GM19463 (cell line): ENCODE results near the gene ZMIZ1.
A peak's percentile ranks its signal among the peaks of the same experiment; 100 is the strongest.

Experiments
- ATAC-seq: cut with Tn5 transposase; IDR thresholded peaks from one replicate; pipeline ENCODE4 v1.9.1; 2021; ENCODE audit warnings: mild to moderate bottlenecking, moderate library complexity; ENCODE audit not compliant: unreplicated experiment

The ZMIZ1 gene

DNA sequence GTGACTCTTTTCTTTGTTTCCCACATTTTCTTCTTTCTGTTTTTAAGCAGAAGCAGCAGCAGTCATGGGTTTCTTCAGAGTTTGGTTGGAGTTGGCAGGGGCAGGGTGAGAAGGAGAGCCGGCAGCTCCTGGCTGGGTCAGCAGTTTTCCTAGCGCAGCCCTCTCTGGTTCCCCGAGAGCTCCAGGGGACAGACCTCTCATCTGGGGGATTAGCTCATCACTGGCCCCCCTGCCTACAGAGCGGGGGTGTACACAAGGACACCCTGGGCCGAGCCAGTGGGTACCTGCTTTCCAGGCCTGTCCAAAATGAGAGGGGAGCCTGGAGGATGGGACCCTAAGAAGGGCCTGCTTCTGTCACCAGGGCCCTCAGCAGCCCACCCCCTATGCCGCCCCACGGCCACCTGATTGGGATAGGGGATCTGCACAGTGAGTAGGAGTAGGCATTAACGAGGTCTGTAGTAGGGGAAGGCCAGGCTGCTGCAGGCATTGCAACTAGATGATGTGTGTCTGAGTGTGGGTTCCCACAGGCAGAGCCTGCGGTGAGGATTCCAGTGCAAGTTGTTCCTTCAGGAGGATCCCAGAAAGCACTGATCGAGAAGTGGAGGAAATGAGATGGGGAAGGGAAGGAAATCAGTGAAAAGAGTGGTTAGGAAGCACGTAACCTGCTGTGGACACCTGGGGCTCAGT, 155.6 kb downstream of the ZMIZ1 start:
- no peak for ATAC-seq

GRCh38 chr10:79224992-79225391, 156.2 kb downstream of the ZMIZ1 start:
- no peak for ATAC-seq

GRCh38 chr10:79226391-79227245, 157.9 kb downstream of the ZMIZ1 start:
- no peak for ATAC-seq

GRCh38 chr10:79229071-79229541, 160.3 kb downstream of the ZMIZ1 start:
- no peak for ATAC-seq

DNA sequence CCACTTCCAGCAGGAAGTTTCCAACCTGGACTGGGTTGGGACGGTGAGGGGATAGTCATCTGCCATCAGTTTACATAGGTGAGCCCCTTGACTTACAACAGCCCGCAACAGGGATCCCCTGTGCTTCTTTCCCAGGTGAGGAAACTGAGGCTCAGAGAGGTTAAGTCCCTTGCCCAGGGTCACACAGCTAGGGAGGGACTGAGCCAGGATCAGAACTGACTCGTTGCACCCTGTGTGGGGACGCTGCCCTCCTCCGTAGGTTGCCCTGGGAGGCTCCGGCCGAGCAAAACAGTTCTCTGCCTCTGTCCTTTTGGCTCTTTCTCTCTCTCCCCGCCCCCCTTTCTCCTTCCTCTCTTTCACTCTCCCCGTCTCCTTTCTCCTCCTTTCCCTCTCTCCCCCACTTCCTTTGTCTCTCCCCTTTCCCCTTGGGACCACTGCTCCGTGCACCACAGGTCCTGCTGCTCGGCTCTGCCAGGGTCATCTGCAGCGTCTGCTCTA, 161.1 kb downstream of the ZMIZ1 start:
- ATAC-seq, result no peak

DNA sequence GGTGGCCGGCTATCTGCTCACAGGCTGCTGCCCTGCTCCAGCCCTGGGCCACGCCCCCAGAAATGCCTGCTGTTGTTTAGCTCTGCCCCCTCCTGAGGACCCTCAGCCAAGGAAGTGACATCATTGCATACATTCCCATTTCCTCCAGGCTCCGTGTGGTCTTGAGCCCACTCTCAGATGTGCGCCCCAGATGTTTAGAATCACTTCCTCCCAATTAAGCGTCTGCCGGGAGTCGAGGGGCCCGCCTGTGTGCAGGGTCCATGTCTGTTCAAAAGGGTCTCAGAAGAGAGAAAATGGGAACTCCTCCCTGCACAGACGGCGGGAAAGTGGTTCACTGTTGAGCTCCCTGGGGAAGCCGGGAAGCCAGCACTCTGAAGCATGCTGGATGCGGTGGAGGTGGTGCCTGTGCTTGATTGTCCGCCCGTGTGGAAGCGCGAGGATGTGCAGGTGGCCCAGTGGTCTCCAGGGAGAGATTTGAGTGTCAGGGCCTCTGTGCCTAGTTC, 161.6 kb downstream of the ZMIZ1 start:
- ATAC-seq, result no peak

DNA sequence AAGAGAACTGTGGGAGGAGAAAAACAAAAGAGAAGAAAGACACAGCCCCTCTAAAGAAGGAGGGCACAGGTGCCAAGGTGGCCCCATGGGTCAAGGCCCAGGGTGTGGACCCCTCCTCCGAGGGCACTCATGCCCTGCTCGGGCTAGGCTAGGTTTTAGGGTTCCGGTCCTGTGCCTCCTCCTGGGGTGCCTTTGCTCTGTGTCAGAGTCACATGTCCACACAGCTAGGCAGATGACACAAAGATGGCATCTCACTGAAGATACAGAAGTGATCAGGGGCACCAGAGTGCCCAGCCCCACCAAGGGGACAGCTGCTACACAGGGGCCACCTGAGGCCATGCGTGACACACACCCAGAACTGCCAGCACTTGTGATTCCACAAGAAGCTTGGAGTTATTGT, 162.1 kb downstream of the ZMIZ1 start:
- ATAC-seq, result no peak

- no peak for ATAC-seq
Observed at GRCh38 chr10:79231908-79232307, 163.1 kb downstream of the ZMIZ1 start.

GRCh38 chr10:79232864-79233263, 164.1 kb downstream of the ZMIZ1 start:
- ATAC-seq, result no peak

GRCh38 chr10:79234391-79235315, 165.9 kb downstream of the ZMIZ1 start:
- no peak for ATAC-seq

- no peak for ATAC-seq
Observed at GRCh38 chr10:79235765-79236432, 167.1 kb downstream of the ZMIZ1 start.

- no peak for ATAC-seq
Observed at GRCh38 chr10:79236433-79236765, 167.6 kb downstream of the ZMIZ1 start.

DNA sequence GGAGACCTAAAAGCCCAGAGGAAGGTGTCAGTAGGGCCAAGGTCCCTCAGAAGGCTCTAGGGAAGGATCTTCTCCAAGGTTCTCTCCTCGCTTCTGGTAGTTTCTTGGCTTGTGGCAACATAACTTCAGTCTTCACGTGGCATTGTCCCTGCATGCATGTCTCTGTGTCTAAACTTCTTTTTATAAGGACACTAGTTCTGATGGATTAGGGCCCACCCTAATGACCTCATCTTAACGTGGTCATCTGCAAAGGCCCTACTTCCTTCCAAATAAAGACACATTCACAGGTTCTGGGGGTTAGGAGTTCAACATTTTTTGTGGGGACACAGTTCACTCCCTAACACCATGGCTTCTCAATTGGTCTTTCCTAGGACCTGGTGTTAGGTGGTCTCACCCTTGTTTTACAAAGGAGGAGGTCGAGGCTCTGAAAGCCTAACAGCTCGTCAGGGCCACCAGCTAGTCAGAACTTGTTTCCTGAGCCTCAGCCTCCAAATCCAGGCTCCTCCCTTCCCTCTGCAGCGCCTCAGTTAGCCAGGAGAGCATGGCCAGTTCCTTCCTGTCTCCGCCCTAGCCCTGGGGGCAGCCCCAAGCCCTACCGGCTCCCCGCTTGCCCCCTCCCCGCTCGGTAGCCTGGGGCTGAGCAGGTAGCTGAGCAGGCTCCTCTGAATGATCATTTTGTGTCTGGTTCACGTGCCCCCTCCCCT, 168.8 kb downstream of the ZMIZ1 start:
- ATAC-seq, result no peak

DNA sequence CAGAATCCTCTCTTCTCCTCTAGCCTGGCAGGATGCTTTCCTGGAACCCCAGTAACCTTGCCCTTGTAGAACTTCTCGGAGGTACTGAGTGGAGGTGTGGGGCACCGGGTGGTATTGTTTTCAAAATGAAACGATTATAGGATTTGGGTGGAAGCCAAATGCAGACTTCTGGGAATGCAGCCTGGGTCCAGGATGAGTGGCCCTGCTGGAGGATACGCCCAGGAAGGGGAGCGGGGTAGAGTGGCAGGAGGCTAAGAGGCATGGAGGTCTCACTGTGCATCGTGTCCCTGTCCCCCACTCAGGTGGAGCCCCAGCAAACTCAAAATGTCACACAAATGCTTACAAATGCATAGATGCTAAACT, 169.4 kb downstream of the ZMIZ1 start:
- ATAC-seq, result no peak

GRCh38 chr10:79238606-79239005, 169.8 kb downstream of the ZMIZ1 start:
- no peak for ATAC-seq

- ATAC-seq, result no peak
Observed at GRCh38 chr10:79239275-79239779, 170.6 kb downstream of the ZMIZ1 start.

- no peak for ATAC-seq
Observed at GRCh38 chr10:79239924-79240581, 171.3 kb downstream of the ZMIZ1 start.

DNA sequence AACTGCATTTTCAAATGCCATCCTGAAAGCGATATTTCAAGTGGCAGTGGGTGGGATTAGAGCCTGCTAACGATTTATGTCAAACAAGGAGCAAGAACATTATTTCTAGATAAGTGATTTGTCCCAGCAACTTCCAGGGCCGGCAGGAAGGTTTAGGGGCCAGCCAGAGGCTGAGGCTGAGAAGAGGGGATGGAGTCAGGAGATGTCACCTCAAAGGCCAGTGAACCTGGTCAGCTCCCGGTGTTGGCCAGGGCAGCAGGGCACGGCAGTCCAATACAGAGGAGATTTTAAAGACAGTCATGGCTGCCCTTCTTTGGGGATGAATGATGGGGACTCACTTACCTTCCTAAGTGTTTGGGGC, 172.8 kb downstream of the ZMIZ1 start:
- ATAC-seq, result no peak

DNA sequence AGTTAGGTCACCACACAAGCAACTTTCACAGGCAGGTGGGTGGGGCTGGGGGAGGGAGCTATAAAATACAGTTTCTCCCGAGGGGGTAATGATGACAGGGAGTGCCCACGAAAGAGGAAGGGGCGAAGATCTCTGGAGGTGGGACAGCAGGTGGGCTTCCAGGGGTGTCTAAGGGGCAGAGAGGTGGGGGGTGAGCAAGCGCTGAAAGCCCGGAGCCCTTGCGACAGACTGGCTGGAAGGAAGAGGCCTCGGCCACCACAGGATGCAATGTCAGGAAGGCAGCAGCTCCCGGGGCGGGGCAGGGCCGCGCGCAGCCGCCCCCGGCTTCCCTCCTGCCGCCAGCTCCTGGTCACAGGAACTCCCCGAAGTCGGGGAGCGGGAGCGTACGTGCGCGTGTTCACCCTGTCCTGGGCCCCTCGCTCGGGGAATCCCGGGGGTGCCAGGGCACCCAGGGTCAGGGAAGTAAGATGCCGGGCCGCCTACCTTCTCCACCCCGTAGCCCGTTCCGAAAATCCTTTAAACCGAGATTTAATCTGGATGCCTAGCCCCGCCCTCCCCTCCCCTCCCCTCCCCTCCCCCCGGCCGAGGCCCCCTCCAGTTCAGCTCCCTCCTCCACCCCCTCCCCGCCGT, 173.3 kb downstream of the ZMIZ1 start:
- peak; percentile 37 for ATAC-seq
